ENCODE data around the gene AP1G2. TPM values are rescaled to one million over a fixed set of nuclear protein-coding genes. Genes with fewer than 3 reads are reported as not detected.

Gene AP1G2
- total and polyA plus RNA-seq, 2 of the 4 experiments (the other 2 are of a cell fraction), result 2.9 to 19.2 TPM

DNA sequence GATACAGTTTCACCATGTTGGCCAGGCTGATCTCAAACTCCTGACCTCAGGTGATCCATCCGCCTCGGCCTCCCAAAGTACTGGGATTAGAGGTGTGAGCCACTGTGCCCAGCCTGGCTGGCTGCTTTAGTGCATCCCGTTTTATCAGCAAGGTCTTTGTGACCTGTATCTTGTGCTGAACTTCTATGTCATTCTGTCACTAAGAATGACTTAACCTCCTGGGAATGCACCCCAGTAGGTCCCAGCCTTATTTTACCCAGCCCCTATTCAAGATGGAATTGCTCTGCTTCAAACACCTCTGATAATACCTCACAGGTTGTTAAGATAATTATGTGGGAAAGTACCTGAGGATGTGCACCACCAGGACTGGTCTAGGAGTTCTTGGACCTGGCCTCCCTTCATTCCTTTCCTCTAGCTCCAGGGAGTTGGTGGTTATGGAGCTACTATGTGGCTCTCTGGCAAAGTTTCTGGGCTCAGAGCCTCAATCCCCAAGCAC, 37.1 kb upstream of the AP1G2 start:
- Histone ChIP-seq H3K79me1 (ENCODE audit: low read depth in 1 of 2, low read length in 2 of 2) (no peaks in the 10 kb centered on the region), H2BK5ac (ENCODE audit: low read depth, low read length, poor library complexity, severe bottlenecking) (no peak overlapping the region), H4K8ac (ENCODE audit: low read depth in 2 of 2, low read length in 2 of 2) (no peak overlapping the region), H3K27me3 (ENCODE audit: control insufficient read depth, insufficient read depth, low read length) (peaks cover 5% of the 10 kb centered on the region), H3K14ac (replicated peaks; ENCODE audit: low read depth, low read length) (no peak overlapping the region), H2BK120ac (ENCODE audit: low read depth, low read length) (no peak overlapping the region), H2BK15ac (ENCODE audit: low read depth, low read length) (no peak overlapping the region), H4K5ac (ENCODE audit: low read depth, low read length) (no peak overlapping the region), H2AFZ (replicated peaks; ENCODE audit: low read length, poor library complexity) (no peak overlapping the region), H3K56ac (ENCODE audit: extremely low read depth, insufficient read depth, low read length) (no peak overlapping the region), H2AK9ac (replicated peaks; ENCODE audit: low read depth, low read length, poor library complexity) (no peak overlapping the region), H4K20me1 (ENCODE audit: insufficient read depth, low read length) (no peaks in the 10 kb centered on the region), H3K4me2 (ENCODE audit: low read depth, low read length) (no peak overlapping the region), H3K36me3 (ENCODE audit: control insufficient read depth, insufficient read depth, low read length) (no peaks in the 10 kb centered on the region), H3K4me1 (ENCODE audit: control insufficient read depth, insufficient read depth, low read length) (no peaks in the 10 kb centered on the region), H2AK5ac (ENCODE audit: low read depth, low read length) (no peak overlapping the region), H3K23ac (ENCODE audit: low read depth, low read length) (no peak overlapping the region), H3K4ac (ENCODE audit: low read depth, low read length) (no peak overlapping the region), H3K27ac (ENCODE audit: insufficient read depth, low read length) (no peak overlapping the region), H4K91ac (ENCODE audit: insufficient read depth, low read depth, low read length) (no peak overlapping the region), H3K9ac (ENCODE audit: low read depth, low read length) (no peak overlapping the region), H3K4me3 (ENCODE audit: insufficient read depth, low read depth, low read length) (no peak overlapping the region), H3K9me1 (ENCODE audit: insufficient read depth, low read length) (no peaks in the 10 kb centered on the region), H2BK20ac (ENCODE audit: low read depth, low read length) (no peak overlapping the region), H3K18ac (ENCODE audit: low read depth, low read length) (no peak overlapping the region), H3K9me3 (ENCODE audit: control insufficient read depth, insufficient read depth, low read length) (no peaks in the 10 kb centered on the region)
- TF ChIP-seq, protein P1, sequence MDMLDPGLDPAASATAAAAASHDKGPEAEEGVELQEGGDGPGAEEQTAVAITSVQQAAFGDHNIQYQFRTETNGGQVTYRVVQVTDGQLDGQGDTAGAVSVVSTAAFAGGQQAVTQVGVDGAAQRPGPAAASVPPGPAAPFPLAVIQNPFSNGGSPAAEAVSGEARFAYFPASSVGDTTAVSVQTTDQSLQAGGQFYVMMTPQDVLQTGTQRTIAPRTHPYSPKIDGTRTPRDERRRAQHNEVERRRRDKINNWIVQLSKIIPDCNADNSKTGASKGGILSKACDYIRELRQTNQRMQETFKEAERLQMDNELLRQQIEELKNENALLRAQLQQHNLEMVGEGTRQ (IDR thresholded peaks at IDR 0.05; ENCODE audit: low read depth, low read length), result no peak
- TF ChIP-seq NFE2L2 (IDR thresholded peaks at IDR 0.05; ENCODE audit: low read depth, low read length) (no peak), POLR2A (IDR thresholded peaks at IDR 0.05; ENCODE audit: low read depth, low read length) (no peak), RAD21 (IDR thresholded peaks at IDR 0.05; ENCODE audit: low read length) (no peak)
- ATAC-seq (ENCODE audit: low read depth) (no peak), DNase-seq (no peak)
- in situ Hi-C loops (cut with MboI; ENCODE audit: low sequenced_read_pairs) (no loop called here), intact Hi-C loops (cut with micrococcal nuclease) (no loop called here), dilution Hi-C loops (cut with HindIII; ENCODE audit: low sequenced_read_pairs, unreplicated experiment) (no loop called here)
- POLR2A ChIA-PET (ENCODE audit: unreplicated experiment), result no interaction called here
- BruUV-seq (replicated peaks), result no TSS peak
- 20% methylated on average over 1 of the region's 3 CpGs; no CpG with 5 or more reads in 1 of the 2 experiments for WGBS, 2 experiments (ENCODE audit: extremely low coverage in 2 of 2, insufficient read length in 1 of 2)
- CTCF ChIA-PET, result no interaction called here

All from IMR-90 (cell line).